SW480 (cell line): Measurements from ENCODE around the gene CPLANE2.
"Not testable (repeated sequence)": the region's sequence is repeated elsewhere in the genome, so short reads cannot be mapped to it uniquely, and the experiment has no call there.

Source experiments
- DNase-seq: peaks from one replicate; pipeline ENCODE4 v3.0.0-alpha.2; 2016; ENCODE audit warnings: low spot score

The CPLANE2 gene

GRCh38 chr1:16236511-16237342, at the start of gene CPLANE2:
Gene CPLANE2 (minus strand): TSS chr1:16237183. CDS start chr1:16236742, 441 bp downstream.
- peak; percentile 91 for DNase-seq

GRCh38 chr1:16286122-16286521, 49.1 kb upstream of the CPLANE2 start:
- DNase-seq: no peak

- no peak for DNase-seq
Observed at GRCh38 chr1:16281765-16282164, 44.8 kb upstream of the CPLANE2 start.

- DNase-seq: no peak
Observed at GRCh38 chr1:16279186-16279585, 42.2 kb upstream of the CPLANE2 start.

- no peak for DNase-seq
Observed at GRCh38 chr1:16276302-16277030, 39.5 kb upstream of the CPLANE2 start.

- no peak for DNase-seq
Observed at GRCh38 chr1:16275591-16275990, 38.6 kb upstream of the CPLANE2 start.

GRCh38 chr1:16267690-16268180, 30.8 kb upstream of the CPLANE2 start:
- DNase-seq: no peak

GRCh38 chr1:16266411-16267118, 29.6 kb upstream of the CPLANE2 start:
- no peak for DNase-seq

GRCh38 chr1:16262067-16262466, 25.1 kb upstream of the CPLANE2 start:
- no peak for DNase-seq

GRCh38 chr1:16260814-16261213, 23.8 kb upstream of the CPLANE2 start:
- DNase-seq: no peak

- no peak for DNase-seq
Observed at GRCh38 chr1:16258591-16259135, 21.7 kb upstream of the CPLANE2 start.

GRCh38 chr1:16257968-16258367, 21.0 kb upstream of the CPLANE2 start:
- no peak for DNase-seq

GRCh38 chr1:16257556-16257955, 20.6 kb upstream of the CPLANE2 start:
- not testable (repeated sequence) for DNase-seq

- DNase-seq: no peak
Observed at GRCh38 chr1:16256478-16256877, 19.5 kb upstream of the CPLANE2 start.

- DNase-seq: no peak
Observed at GRCh38 chr1:16254263-16254928, 17.4 kb upstream of the CPLANE2 start.

GRCh38 chr1:16253332-16253922, 16.4 kb upstream of the CPLANE2 start:
- no peak for DNase-seq

GRCh38 chr1:16252912-16253311, 15.9 kb upstream of the CPLANE2 start:
- no peak for DNase-seq

- no peak for DNase-seq
Observed at GRCh38 chr1:16251381-16251780, 14.4 kb upstream of the CPLANE2 start.

- DNase-seq: peak; percentile 62
Observed at GRCh38 chr1:16250524-16251251, 13.7 kb upstream of the CPLANE2 start.

- no peak for DNase-seq
Observed at GRCh38 chr1:16249596-16250241, 12.7 kb upstream of the CPLANE2 start.
